Epithelial cell of prostate (primary cell): ENCODE data around the gene MAN2B2.

Source experiments
- DNase-seq: peaks from one replicate; pipeline ENCODE4 v3.0.0-alpha.2; 2011; ENCODE audit warnings: low read depth, low spot score
- H3K27ac ChIP-seq: fragments of 450-650 bp; 2 replicates; pipeline ENCODE4 v1.5.1; 2017; ENCODE audit warnings: mild to moderate bottlenecking

MAN2B2 gene

GRCh38 chr4:6574747-6575502 is at the start of gene MAN2B2:
TSS of gene MAN2B2 (plus strand) at chr4:6575189. CDS start at chr4:6575211, 22 bp downstream.
- no peak for DNase-seq
- H3K27ac ChIP-seq, result no peak within 1 kb of the TSS

GRCh38 chr4:6525474-6525873 is 49.5 kb upstream of the MAN2B2 start:
- H3K27ac ChIP-seq, result no peak overlapping the region
- no peak for DNase-seq

GRCh38 chr4:6526156-6526555 is 48.8 kb upstream of the MAN2B2 start:
- no peak for DNase-seq

GRCh38 chr4:6526671-6527091 is 48.3 kb upstream of the MAN2B2 start:
- H3K27ac ChIP-seq, result no peak overlapping the region
- DNase-seq, result no peak

More at GRCh38 chr4:6526156-6526555, 48.8 kb upstream of the MAN2B2 start:
- H3K27ac ChIP-seq, result no peak overlapping the region

- H3K27ac ChIP-seq, result no peak overlapping the region
- DNase-seq, result no peak
Observed at GRCh38 chr4:6527259-6527658, 47.7 kb upstream of the MAN2B2 start.

- DNase-seq, result no peak
- no peak overlapping the region for H3K27ac ChIP-seq
Observed at GRCh38 chr4:6527683-6528595, 47.0 kb upstream of the MAN2B2 start.

- no peak overlapping the region for H3K27ac ChIP-seq
Observed at GRCh38 chr4:6529021-6529420, 46.0 kb upstream of the MAN2B2 start.

GRCh38 chr4:6530301-6530700 is 44.7 kb upstream of the MAN2B2 start:
- H3K27ac ChIP-seq, result no peak overlapping the region
- DNase-seq, result no peak

More at GRCh38 chr4:6529021-6529420, 46.0 kb upstream of the MAN2B2 start:
- no peak for DNase-seq

- no peak overlapping the region for H3K27ac ChIP-seq
- no peak for DNase-seq
Observed at GRCh38 chr4:6530964-6531363, 44.0 kb upstream of the MAN2B2 start.

- no peak overlapping the region for H3K27ac ChIP-seq
- no peak for DNase-seq
Observed at GRCh38 chr4:6532102-6532501, 42.9 kb upstream of the MAN2B2 start.

- DNase-seq, result no peak
- no peak overlapping the region for H3K27ac ChIP-seq
Observed at GRCh38 chr4:6532658-6533057, 42.3 kb upstream of the MAN2B2 start.

GRCh38 chr4:6534050-6534449 is 40.9 kb upstream of the MAN2B2 start:
- no peak for DNase-seq
- H3K27ac ChIP-seq, result no peak overlapping the region

- H3K27ac ChIP-seq, result no peak overlapping the region
- DNase-seq, result no peak
Observed at GRCh38 chr4:6534618-6535328, 40.2 kb upstream of the MAN2B2 start.

- no peak for DNase-seq
- no peak overlapping the region for H3K27ac ChIP-seq
Observed at GRCh38 chr4:6535329-6535692, 39.7 kb upstream of the MAN2B2 start.

GRCh38 chr4:6535706-6536105 is 39.3 kb upstream of the MAN2B2 start:
- no peak overlapping the region for H3K27ac ChIP-seq
- DNase-seq, result no peak

GRCh38 chr4:6538111-6538510 is 36.9 kb upstream of the MAN2B2 start:
- DNase-seq, result no peak
- H3K27ac ChIP-seq, result no peak overlapping the region

GRCh38 chr4:6538575-6538974 is 36.4 kb upstream of the MAN2B2 start:
- DNase-seq, result no peak

GRCh38 chr4:6539009-6539764 is 35.8 kb upstream of the MAN2B2 start:
- no peak overlapping the region for H3K27ac ChIP-seq
- no peak for DNase-seq

More at GRCh38 chr4:6538575-6538974, 36.4 kb upstream of the MAN2B2 start:
- no peak overlapping the region for H3K27ac ChIP-seq

- DNase-seq, result no peak
- H3K27ac ChIP-seq, result no peak overlapping the region
Observed at GRCh38 chr4:6540879-6541278, 34.1 kb upstream of the MAN2B2 start.

- no peak for DNase-seq
- no peak overlapping the region for H3K27ac ChIP-seq
Observed at GRCh38 chr4:6541789-6542188, 33.2 kb upstream of the MAN2B2 start.
